Measurements from ENCODE around the gene GABRB2. TPM values are rescaled to one million over a fixed set of nuclear protein-coding genes. Genes with fewer than 3 reads are reported as not detected.

GABRB2 gene
- total RNA-seq, 4 donors from 2014 or later = 0.61 to 10.1 TPM; not detected in 2

GRCh38 chr5:161546095-161546469 is 443 bp downstream of the GABRB2 start:
- DNase-seq = no peak
- Histone ChIP-seq H3K4me1 (peaks cover 0 to 5% of the 10 kb centered on the region in 2 donors), H3K4me3 (peak overlapping the region in 1 of 2 donors; percentile 5), H3K9me3 (no peaks in the 10 kb centered on the region), H3K27ac (no peak overlapping the region), H3K36me3 (no peaks in the 10 kb centered on the region), H3K27me3 (peaks cover 0 to 17% of the 10 kb centered on the region in 2 donors)
- intact Hi-C loops (cut with DNase I; ENCODE audit: low total_unique reads) = no loop called here
- TF ChIP-seq POLR2A (IDR thresholded peaks at IDR 0.05) (no peak), CTCF (IDR thresholded peaks at IDR 0.05) (no peak)

GRCh38 chr5:161545344-161546094 is 1.0 kb downstream of the GABRB2 start:
- Histone ChIP-seq H3K9me3 (no peaks in the 10 kb centered on the region), H3K27me3 (peaks cover 0 to 17% of the 10 kb centered on the region in 2 donors), H3K36me3 (no peaks in the 10 kb centered on the region), H3K4me3 (no peak overlapping the region), H3K27ac (no peak overlapping the region), H3K4me1 (peaks cover 0 to 5% of the 10 kb centered on the region in 2 donors)
- intact Hi-C loops (cut with DNase I; ENCODE audit: low total_unique reads) = no loop called here
- no peak for DNase-seq
- TF ChIP-seq POLR2A (IDR thresholded peaks at IDR 0.05) (no peak), CTCF (IDR thresholded peaks at IDR 0.05) (no peak)

GRCh38 chr5:161544350-161544765 is 2.2 kb downstream of the GABRB2 start:
- Histone ChIP-seq H3K27ac (no peak overlapping the region), H3K4me3 (no peak overlapping the region), H3K36me3 (no peaks in the 10 kb centered on the region), H3K27me3 (peaks cover 0 to 17% of the 10 kb centered on the region in 2 donors), H3K9me3 (no peaks in the 10 kb centered on the region), H3K4me1 (peaks cover 0 to 5% of the 10 kb centered on the region in 2 donors)
- no peak for TF ChIP-seq POLR2A (IDR thresholded peaks at IDR 0.05)
- TF ChIP-seq CTCF (IDR thresholded peaks at IDR 0.05) = peak; percentile 16 to 47 (median 34)
- DNase-seq = no peak
- intact Hi-C loops (cut with DNase I; ENCODE audit: low total_unique reads) = no loop called here

GRCh38 chr5:161539016-161539415 is 7.5 kb downstream of the GABRB2 start:
- no peak overlapping the region for H3K4me3 ChIP-seq
- TF ChIP-seq POLR2A (IDR thresholded peaks at IDR 0.05) (no peak), CTCF (IDR thresholded peaks at IDR 0.05) (no peak)
- H3K9me3 ChIP-seq = no peaks in the 10 kb centered on the region
- DNase-seq = no peak
- H3K36me3 ChIP-seq = no peaks in the 10 kb centered on the region
- intact Hi-C loops (cut with DNase I; ENCODE audit: low total_unique reads) = no loop called here
- H3K27me3 ChIP-seq = no peaks in the 10 kb centered on the region
- no peaks in the 10 kb centered on the region for H3K4me1 ChIP-seq
- no peak overlapping the region for H3K27ac ChIP-seq

GRCh38 chr5:161535762-161536161 is 10.8 kb downstream of the GABRB2 start:
- intact Hi-C loops (cut with DNase I; ENCODE audit: low total_unique reads) = no loop called here
- TF ChIP-seq POLR2A (IDR thresholded peaks at IDR 0.05) (no peak), CTCF (IDR thresholded peaks at IDR 0.05) (no peak)

More at GRCh38 chr5:161535762-161536161, 10.8 kb downstream of the GABRB2 start:
- Histone ChIP-seq H3K27ac (no peak overlapping the region), H3K4me3 (no peak overlapping the region), H3K9me3 (no peaks in the 10 kb centered on the region), H3K36me3 (no peaks in the 10 kb centered on the region), H3K27me3 (no peaks in the 10 kb centered on the region), H3K4me1 (no peaks in the 10 kb centered on the region)
- DNase-seq = no peak

Measured in uterus (tissue), 4 donors.